Measurements from ENCODE around the gene IL1RAPL1. TPM values are rescaled to one million over a fixed set of nuclear protein-coding genes. Genes with fewer than 3 reads are reported as not detected.

Gene IL1RAPL1
- total RNA-seq, 2 donors from 2014 or later = 1.2 to 3.0 TPM

GRCh38 chrX:28901637-28902036 is 314.4 kb downstream of the IL1RAPL1 start:
- H3K9me3 ChIP-seq = no peaks in the 10 kb centered on the region

GRCh38 chrX:28910487-28910886 is 323.2 kb downstream of the IL1RAPL1 start:
- H3K36me3 ChIP-seq = no peaks in the 10 kb centered on the region
- H3K27me3 ChIP-seq = no peaks in the 10 kb centered on the region
- DNase-seq (ENCODE audit: low spot score) = no peak
- H3K27ac ChIP-seq = no peak overlapping the region
- no peaks in the 10 kb centered on the region for H3K4me1 ChIP-seq
- TF ChIP-seq, protein P1, sequence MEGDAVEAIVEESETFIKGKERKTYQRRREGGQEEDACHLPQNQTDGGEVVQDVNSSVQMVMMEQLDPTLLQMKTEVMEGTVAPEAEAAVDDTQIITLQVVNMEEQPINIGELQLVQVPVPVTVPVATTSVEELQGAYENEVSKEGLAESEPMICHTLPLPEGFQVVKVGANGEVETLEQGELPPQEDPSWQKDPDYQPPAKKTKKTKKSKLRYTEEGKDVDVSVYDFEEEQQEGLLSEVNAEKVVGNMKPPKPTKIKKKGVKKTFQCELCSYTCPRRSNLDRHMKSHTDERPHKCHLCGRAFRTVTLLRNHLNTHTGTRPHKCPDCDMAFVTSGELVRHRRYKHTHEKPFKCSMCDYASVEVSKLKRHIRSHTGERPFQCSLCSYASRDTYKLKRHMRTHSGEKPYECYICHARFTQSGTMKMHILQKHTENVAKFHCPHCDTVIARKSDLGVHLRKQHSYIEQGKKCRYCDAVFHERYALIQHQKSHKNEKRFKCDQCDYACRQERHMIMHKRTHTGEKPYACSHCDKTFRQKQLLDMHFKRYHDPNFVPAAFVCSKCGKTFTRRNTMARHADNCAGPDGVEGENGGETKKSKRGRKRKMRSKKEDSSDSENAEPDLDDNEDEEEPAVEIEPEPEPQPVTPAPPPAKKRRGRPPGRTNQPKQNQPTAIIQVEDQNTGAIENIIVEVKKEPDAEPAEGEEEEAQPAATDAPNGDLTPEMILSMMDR (IDR thresholded peaks at IDR 0.05) = no peak
- no peak overlapping the region for H3K4me3 ChIP-seq
- no peaks in the 10 kb centered on the region for H3K9me3 ChIP-seq

More at GRCh38 chrX:28901637-28902036, 314.4 kb downstream of the IL1RAPL1 start:
- no peak overlapping the region for H3K4me3 ChIP-seq
- no peaks in the 10 kb centered on the region for H3K36me3 ChIP-seq
- H3K4me1 ChIP-seq = no peaks in the 10 kb centered on the region
- H3K27ac ChIP-seq = no peak overlapping the region
- DNase-seq (ENCODE audit: low spot score) = no peak
- no peaks in the 10 kb centered on the region for H3K27me3 ChIP-seq
- TF ChIP-seq, protein P1 (IDR thresholded peaks at IDR 0.05) = no peak

DNA sequence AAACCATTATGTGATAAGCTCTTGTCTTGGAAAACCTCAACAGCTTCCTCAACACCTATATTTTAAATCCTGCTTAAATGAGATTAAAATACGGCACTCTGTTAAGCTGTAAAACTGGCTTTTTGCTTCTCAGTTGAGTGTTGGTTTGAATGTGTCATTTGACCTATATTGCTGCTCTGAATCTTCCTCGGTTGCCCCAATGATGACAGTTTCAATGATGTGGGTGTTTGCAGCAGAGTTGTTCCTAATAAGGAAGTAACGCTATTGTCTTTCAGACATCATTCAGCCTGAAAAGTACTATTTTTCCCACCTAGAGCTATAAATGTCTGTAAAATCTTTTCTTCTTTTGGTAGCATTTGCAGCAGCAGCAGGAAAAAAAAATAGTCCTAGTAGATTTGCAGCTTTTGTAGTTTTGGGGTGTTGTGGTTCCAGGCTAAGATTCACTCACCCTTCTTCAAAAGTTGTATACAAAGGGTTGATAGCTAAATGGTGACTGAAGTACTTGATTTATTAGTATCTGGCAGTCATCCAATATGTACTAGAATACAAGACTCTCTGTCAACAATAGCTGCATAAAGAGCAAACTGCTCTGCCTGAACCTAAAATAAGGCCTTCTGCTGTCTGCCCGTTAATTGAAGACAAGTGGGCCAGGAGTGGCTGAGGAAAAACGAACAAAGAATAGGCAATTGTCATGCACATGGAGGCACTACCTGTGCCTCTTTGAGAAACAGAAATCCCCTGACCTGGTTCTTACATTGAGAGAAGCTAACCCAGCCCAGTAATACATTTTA is 333.1 kb downstream of the IL1RAPL1 start:
- TF ChIP-seq, protein P1 (IDR thresholded peaks at IDR 0.05) = no peak
- no peak overlapping the region for H3K27ac ChIP-seq
- no peaks in the 10 kb centered on the region for H3K4me1 ChIP-seq
- H3K9me3 ChIP-seq = no peaks in the 10 kb centered on the region
- no peak overlapping the region for H3K4me3 ChIP-seq
- no peak for DNase-seq (ENCODE audit: low spot score)
- no peaks in the 10 kb centered on the region for H3K36me3 ChIP-seq
- H3K27me3 ChIP-seq = no peaks in the 10 kb centered on the region

DNA sequence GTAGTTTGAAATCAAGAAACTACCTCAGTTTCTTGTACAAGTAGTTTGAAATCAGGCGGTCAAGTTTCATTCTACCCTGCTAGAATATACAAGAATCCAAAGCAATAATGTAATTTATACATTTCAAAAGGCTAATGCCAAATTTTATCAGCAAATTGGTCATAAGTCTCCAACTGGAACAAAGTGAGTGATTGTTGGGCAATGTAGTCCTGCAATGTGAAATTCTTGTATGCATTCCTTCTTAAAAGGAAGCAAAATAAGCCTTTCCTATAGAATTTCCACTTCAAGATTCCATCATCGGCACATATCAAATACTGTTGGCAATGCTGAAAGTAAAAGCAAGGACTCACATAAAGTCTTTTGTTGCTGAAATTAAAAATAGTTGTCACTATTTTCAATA is 334.9 kb downstream of the IL1RAPL1 start:
- Histone ChIP-seq H3K36me3 (no peaks in the 10 kb centered on the region), H3K4me1 (no peaks in the 10 kb centered on the region), H3K27ac (no peak overlapping the region), H3K9me3 (no peaks in the 10 kb centered on the region), H3K4me3 (no peak overlapping the region), H3K27me3 (no peaks in the 10 kb centered on the region)
- TF ChIP-seq, protein P1 (IDR thresholded peaks at IDR 0.05) = no peak
- DNase-seq (ENCODE audit: low spot score) = no peak

DNA sequence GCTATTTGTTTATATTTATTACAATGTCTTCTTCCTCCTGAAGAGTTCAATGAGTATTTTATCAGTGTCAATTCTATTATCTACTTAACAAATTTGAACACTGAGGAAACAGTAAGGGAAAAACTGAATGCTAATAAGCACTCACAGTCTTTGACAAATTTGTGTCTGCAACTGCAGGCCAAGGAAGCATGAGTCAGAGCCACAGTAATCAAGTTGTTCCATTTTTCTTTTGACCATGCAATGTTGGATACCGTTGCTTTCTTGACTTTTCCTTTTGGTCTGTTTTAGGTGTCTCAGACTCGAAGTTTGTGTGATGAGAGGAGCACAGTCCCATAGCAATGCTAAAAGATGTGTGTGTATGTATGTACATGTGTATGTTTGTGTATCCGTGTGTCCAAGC is 359.6 kb downstream of the IL1RAPL1 start:
- Histone ChIP-seq H3K27me3 (no peaks in the 10 kb centered on the region), H3K27ac (no peak overlapping the region), H3K4me1 (no peaks in the 10 kb centered on the region), H3K36me3 (no peaks in the 10 kb centered on the region), H3K4me3 (no peak overlapping the region), H3K9me3 (no peaks in the 10 kb centered on the region)
- no peak for DNase-seq (ENCODE audit: low spot score)
- TF ChIP-seq, protein P1 (IDR thresholded peaks at IDR 0.05) = no peak

DNA sequence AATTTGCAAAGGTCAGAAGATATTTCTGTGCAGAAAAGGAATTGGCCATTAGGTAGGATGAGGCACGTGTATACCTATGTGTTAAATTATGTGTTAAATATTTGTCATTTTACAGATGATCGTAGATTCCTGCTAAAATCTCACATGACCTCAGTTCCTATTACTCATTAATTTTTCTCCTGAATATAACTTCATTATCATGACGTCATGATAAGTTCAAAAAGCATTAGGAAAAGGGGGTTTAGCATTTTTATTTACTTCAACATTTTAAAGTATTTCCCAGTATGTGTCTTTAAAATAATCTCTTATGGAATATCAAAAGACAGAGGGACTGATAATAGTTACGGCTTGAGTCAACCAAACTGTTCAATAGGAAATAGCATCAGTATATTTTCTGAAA is 372.8 kb downstream of the IL1RAPL1 start:
- H3K4me1 ChIP-seq = no peaks in the 10 kb centered on the region
- no peak overlapping the region for H3K27ac ChIP-seq
- TF ChIP-seq, protein P1 (IDR thresholded peaks at IDR 0.05) = no peak
- DNase-seq (ENCODE audit: low spot score) = no peak
- no peak overlapping the region for H3K4me3 ChIP-seq
- no peaks in the 10 kb centered on the region for H3K36me3 ChIP-seq
- no peaks in the 10 kb centered on the region for H3K27me3 ChIP-seq
- H3K9me3 ChIP-seq = no peaks in the 10 kb centered on the region
